SH-SY5Y (cell line): ENCODE data around the gene DCHS1.

Experiments
- GATA2 ChIP-seq: IDR thresholded peaks from 2 replicates; pipeline ENCODE4 v1.6.1; 2011; ENCODE audit warnings: mild to moderate bottlenecking, low read depth, low read length
- GATA3 ChIP-seq: IDR thresholded peaks from 2 replicates; pipeline ENCODE4 v1.6.1; 2011; ENCODE audit warnings: low read depth, mild to moderate bottlenecking, low read length, moderate library complexity

- TF ChIP-seq GATA2 (no peak), GATA3 (no peak)
Observed at GRCh38 chr11:6635082-6635932, 20.3 kb downstream of the DCHS1 start.
